Natural killer cell (primary cell): ENCODE measurements around the gene ITFG1. TPM values are rescaled to one million over a fixed set of nuclear protein-coding genes. Genes with fewer than 3 reads are reported as not detected.
"Not testable (repeated sequence)": the region's sequence is repeated elsewhere in the genome, so short reads cannot be mapped to it uniquely, and the experiment has no call there.

Source experiments
- ATAC-seq, 3 donors: fragments of 150-1000 bp in 2 of 3; fragments of 200-7000 bp in 1 of 3; cut with Tn5 transposase; 1 replicate in 1 of 3; 2 replicates in 2 of 3; pipeline ENCODE4 v1.10.0; 2021; ENCODE audit warnings: mild to moderate bottlenecking in 2 of 3, moderate library complexity in 2 of 3
- DNase-seq, 2 donors: peaks; one replicate each; pipeline versions ENCODE4 v3.0.0 to v3.0.0-alpha.2; 2013 to 2021; ENCODE audit warnings: mixed read lengths in 1 of 2
- H3K27ac ChIP-seq: one replicate; pipeline ENCODE4 v1.5.1; 2013; ENCODE audit warnings: mild to moderate bottlenecking, low read length
- H3K27me3 ChIP-seq: one replicate; pipeline ENCODE4 v1.6.1; 2013; ENCODE audit warnings: low read length; ENCODE audit not compliant: control insufficient read depth, insufficient read depth
- H3K36me3 ChIP-seq: one replicate; pipeline ENCODE4 v1.6.1; 2013; ENCODE audit warnings: low read length; ENCODE audit not compliant: control insufficient read depth, insufficient read depth
- H3K4me1 ChIP-seq: one replicate; pipeline ENCODE4 v1.6.1; 2013; ENCODE audit warnings: low read length; ENCODE audit not compliant: control insufficient read depth, insufficient read depth
- H3K4me3 ChIP-seq: one replicate; pipeline ENCODE4 v1.5.1; 2013; ENCODE audit warnings: low read length
- H3K9me3 ChIP-seq: one replicate; pipeline ENCODE4 v1.6.1; 2013; ENCODE audit warnings: low read length; ENCODE audit not compliant: control insufficient read depth, insufficient read depth
- H3K27ac Mint-ChIP-seq, 2 donors: one replicate each; pipeline ENCODE4 v1.8.0; 2022; ENCODE audit warnings: mild to moderate bottlenecking in 2 of 2, mixed read lengths in 2 of 2, moderate library complexity in 1 of 2
- H3K27me3 Mint-ChIP-seq, 2 donors: one replicate each; pipeline ENCODE4 v1.8.0; 2022; ENCODE audit warnings: low read depth in 2 of 2, mixed read lengths in 2 of 2
- H3K36me3 Mint-ChIP-seq: one replicate; pipeline ENCODE4 v1.8.0; 2022; ENCODE audit warnings: mixed read lengths
- H3K4me1 Mint-ChIP-seq, 2 donors: one replicate each; pipeline ENCODE4 v1.8.0; 2022; ENCODE audit warnings: mixed read lengths in 2 of 2
- H3K4me3 Mint-ChIP-seq: one replicate; pipeline ENCODE4 v1.8.0; 2022; ENCODE audit warnings: mild to moderate bottlenecking, moderate library complexity, mixed read lengths
- H3K9me3 Mint-ChIP-seq, 2 donors: one replicate each; pipeline ENCODE4 v1.8.0; 2022; ENCODE audit warnings: mixed read lengths in 2 of 2
- WGBS: methylation state at CpG from one replicate; pipeline ENCODE4 v1.1.7; 2013; ENCODE audit warnings: missing lambda C conversion rate; ENCODE audit not compliant: insufficient coverage; 5-methylcytosine and 5-hydroxymethylcytosine counted together
- intact Hi-C: fragments of 100-400 bp; cut with micrococcal nuclease; formaldehyde crosslinking; loops from one replicate; pipeline ENCODE4 v1.14.2; 2022
- total RNA-seq, 4 donors: library from RNA; stranded (reverse); fragments of 120-200 nt in 1 of 4; gene quantifications; one replicate each; pipeline versions ENCODE4 v1.2.3 to v1.2.4, GENCODE V29; 2013 to 2022
- TF ChIP-seq, protein P1 (sequence below): fragments of 200-600 bp; IDR thresholded peaks from one replicate; pipeline ENCODE4 v1.8.0; 2022; ENCODE audit warnings: antibody characterized with exemption

ITFG1 gene
- total RNA-seq, 3 donors from 2014 or later (not counting 1 experiment from before 2014, with no cell fraction given), result 30.4 to 44.1 (median 38.2) TPM

DNA sequence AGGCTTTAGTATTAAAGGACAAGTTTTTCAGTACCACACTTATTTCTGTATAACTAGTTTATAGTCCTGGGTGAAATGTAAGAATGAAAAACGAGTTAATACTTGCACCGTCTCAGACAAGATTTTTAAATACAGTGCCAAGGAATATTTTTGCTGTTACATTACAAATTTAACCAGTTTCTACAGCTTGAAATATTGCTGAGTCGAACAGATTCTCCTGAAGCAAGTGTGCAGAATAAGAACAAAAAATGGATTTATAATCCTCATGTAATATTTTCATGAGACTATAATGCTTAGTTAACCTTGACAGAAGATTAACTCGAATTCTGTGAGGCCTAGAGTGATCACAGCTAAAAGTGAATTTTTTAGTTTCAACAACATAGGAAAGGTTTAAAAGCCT lies 320.2 kb downstream of the ITFG1 start:
- no peaks in the 10 kb centered on the region for H3K9me3 Mint-ChIP-seq
- TF ChIP-seq, protein P1, sequence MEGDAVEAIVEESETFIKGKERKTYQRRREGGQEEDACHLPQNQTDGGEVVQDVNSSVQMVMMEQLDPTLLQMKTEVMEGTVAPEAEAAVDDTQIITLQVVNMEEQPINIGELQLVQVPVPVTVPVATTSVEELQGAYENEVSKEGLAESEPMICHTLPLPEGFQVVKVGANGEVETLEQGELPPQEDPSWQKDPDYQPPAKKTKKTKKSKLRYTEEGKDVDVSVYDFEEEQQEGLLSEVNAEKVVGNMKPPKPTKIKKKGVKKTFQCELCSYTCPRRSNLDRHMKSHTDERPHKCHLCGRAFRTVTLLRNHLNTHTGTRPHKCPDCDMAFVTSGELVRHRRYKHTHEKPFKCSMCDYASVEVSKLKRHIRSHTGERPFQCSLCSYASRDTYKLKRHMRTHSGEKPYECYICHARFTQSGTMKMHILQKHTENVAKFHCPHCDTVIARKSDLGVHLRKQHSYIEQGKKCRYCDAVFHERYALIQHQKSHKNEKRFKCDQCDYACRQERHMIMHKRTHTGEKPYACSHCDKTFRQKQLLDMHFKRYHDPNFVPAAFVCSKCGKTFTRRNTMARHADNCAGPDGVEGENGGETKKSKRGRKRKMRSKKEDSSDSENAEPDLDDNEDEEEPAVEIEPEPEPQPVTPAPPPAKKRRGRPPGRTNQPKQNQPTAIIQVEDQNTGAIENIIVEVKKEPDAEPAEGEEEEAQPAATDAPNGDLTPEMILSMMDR, result no peak
- 83% methylated on average over 1 of the region's 4 CpGs for WGBS
- Histone ChIP-seq H3K4me3 (no peak overlapping the region), H3K9me3 (no peaks in the 10 kb centered on the region), H3K27ac (no peak overlapping the region), H3K27me3 (peaks cover 25% of the 10 kb centered on the region), H3K36me3 (no peaks in the 10 kb centered on the region), H3K4me1 (peaks cover 16% of the 10 kb centered on the region)
- peaks cover 19 to 22% of the 10 kb centered on the region in 2 donors for H3K4me1 Mint-ChIP-seq
- no peak overlapping the region for H3K27ac Mint-ChIP-seq
- no peak for DNase-seq
- H3K36me3 Mint-ChIP-seq, result no peaks in the 10 kb centered on the region
- no peak for ATAC-seq
- H3K4me3 Mint-ChIP-seq, result no peak overlapping the region
- intact Hi-C loops, result loop anchor here (1.0 to 5.0 kb wide), 4 partner anchors 103 to 1024 kb away; no protein-coding TSS in a partner anchor
- peaks cover 30 to 67% of the 10 kb centered on the region in 2 donors for H3K27me3 Mint-ChIP-seq

DNA sequence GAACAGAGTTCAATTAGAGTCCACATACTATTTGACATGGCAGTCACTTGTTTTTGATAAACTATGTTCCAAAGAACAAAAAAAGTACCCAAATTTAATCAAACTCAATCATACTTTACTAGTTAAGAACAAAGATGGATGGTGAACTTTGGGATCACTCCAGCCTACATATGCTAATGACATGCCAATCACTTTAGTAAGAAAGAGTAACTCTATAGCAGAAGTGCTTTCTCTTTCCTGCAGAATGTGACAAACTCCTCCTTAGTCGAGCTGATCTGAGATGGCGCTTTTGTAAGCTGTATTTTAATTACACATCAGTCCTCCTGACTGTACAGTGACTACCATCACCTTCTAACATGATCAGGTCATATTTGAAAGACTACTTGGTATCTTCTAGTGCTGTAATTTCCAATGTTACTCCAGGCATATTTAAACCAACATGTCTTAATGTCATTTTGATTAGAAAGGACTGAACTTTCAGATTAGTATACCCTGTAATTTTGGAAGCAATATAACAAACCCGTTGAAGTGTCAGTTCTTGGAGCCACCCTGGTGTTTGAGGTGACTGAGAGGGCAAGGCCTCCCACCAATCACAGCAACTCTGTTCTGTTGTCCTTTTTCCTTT lies 321.2 kb downstream of the ITFG1 start:
- H3K27ac Mint-ChIP-seq, result no peak overlapping the region
- WGBS, result 80% methylated on average over 3 of the region's 3 CpGs

DNA sequence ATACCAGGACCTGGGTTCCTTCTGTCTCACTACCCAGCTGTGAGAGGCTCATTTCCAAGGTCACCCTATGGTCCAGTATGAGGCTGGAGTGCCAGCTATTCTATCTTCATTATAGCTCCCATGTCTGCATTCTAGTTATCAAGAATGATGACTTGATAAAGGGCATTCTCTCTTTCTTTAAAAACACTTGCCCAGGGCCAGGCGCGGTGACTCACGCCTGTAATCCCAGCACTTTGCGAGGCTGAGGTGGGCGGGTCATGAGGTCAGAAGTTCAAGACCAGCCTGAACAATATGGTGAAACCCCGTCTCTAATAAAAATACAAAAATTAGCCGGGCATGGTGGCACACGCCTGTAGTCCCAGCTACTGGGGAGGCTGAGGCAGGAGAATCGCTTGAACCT lies 322.9 kb downstream of the ITFG1 start:
- DNase-seq, H3K9me3 ChIP-seq, H3K36me3 ChIP-seq, intact Hi-C loops, H3K27ac Mint-ChIP-seq, H3K4me3 ChIP-seq, H3K4me1 ChIP-seq, H3K27ac ChIP-seq, H3K4me3 Mint-ChIP-seq, H3K36me3 Mint-ChIP-seq, H3K9me3 Mint-ChIP-seq, ATAC-seq: not testable (repeated sequence)
- WGBS, result 93% methylated on average over 9 of the region's 9 CpGs
- peaks cover 18 to 52% of the 10 kb centered on the region in 2 donors for H3K27me3 Mint-ChIP-seq
- H3K4me1 Mint-ChIP-seq, result peaks cover 12 to 14% of the 10 kb centered on the region in 2 donors
- peaks cover 11% of the 10 kb centered on the region for H3K27me3 ChIP-seq

More for the DNA sequence above, 321.2 kb downstream of the ITFG1 start:
- H3K36me3 Mint-ChIP-seq, result no peaks in the 10 kb centered on the region
- H3K9me3 Mint-ChIP-seq, result no peaks in the 10 kb centered on the region
- H3K4me3 Mint-ChIP-seq, result no peak overlapping the region
- Histone ChIP-seq H3K27ac (no peak overlapping the region), H3K36me3 (no peaks in the 10 kb centered on the region), H3K27me3 (peaks cover 16% of the 10 kb centered on the region), H3K9me3 (no peaks in the 10 kb centered on the region), H3K4me3 (no peak overlapping the region), H3K4me1 (peaks cover 16% of the 10 kb centered on the region)
- peaks cover 16 to 19% of the 10 kb centered on the region in 2 donors for H3K4me1 Mint-ChIP-seq
- intact Hi-C loops, result loop anchor here (2.0 to 5.0 kb wide), 2 partner anchors 102 to 1025 kb away; no protein-coding TSS in a partner anchor
- DNase-seq (no peak), ATAC-seq (no peak)
- TF ChIP-seq, protein P1, result no peak
- H3K27me3 Mint-ChIP-seq, result peaks cover 22 to 57% of the 10 kb centered on the region in 2 donors

DNA sequence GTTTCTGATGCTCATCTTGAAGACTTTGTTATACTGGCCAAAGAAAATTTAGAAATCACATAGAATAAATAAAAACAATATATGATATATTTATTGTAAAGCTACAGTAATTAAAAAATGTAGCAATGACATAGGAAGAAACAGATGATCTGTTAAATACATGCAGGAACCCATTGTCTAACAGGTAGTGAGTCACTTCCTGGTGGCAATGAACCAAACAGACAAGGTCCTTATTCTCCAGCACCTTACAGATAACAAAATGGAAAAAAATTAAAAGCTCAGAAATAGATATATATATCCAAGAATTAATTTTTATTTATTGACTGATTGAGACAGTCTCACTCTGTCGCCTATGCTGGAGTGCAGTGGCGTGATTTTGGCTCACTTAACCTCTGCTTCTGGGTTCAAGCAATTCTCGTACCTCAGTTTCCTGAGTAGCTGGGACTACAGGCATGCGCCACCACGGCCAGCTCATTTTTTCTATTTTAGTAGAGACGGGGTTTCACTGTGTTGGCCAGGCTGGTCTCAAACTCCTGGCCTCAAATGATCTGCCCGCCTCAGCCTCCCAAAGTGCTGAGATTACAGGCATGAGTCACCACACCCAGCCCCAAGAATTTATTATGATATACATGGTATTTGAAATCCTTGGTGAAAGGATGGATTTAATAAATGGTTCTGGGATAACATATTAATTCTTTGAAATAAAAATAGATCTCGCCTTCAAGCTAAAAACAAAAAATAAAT lies 324.6 kb downstream of the ITFG1 start:
- intact Hi-C loops, result no loop called here
- Mint-ChIP-seq H3K36me3 (no peaks in the 10 kb centered on the region), H3K9me3 (no peaks in the 10 kb centered on the region), H3K4me3 (no peak overlapping the region), H3K27ac (no peak overlapping the region), H3K27me3 (peaks cover 6 to 46% of the 10 kb centered on the region in 2 donors), H3K4me1 (no peaks in the 10 kb centered on the region)
- Histone ChIP-seq H3K4me3 (no peak overlapping the region), H3K4me1 (no peaks in the 10 kb centered on the region), H3K36me3 (no peaks in the 10 kb centered on the region), H3K27ac (no peak overlapping the region), H3K27me3 (no peaks in the 10 kb centered on the region), H3K9me3 (no peaks in the 10 kb centered on the region)
- 88% methylated on average over 7 of the region's 8 CpGs for WGBS
- peak in 1 of 3 donors; percentile 39 for ATAC-seq
- DNase-seq, result peak in 1 of 2 donors; percentile 34
- TF ChIP-seq, protein P1, result no peak
